Epithelial cell of proximal tubule (primary cell): Measurements from ENCODE around the gene AMMECR1L. TPM values are rescaled to one million over a fixed set of nuclear protein-coding genes. Genes with fewer than 3 reads are reported as not detected.
"Not testable (repeated sequence)": the region's sequence is repeated elsewhere in the genome, so short reads cannot be mapped to it uniquely, and the experiment has no call there.

Experiments
- DNase-seq: peaks from one replicate; pipeline ENCODE4 v3.0.0-alpha.2; 2011; ENCODE audit warnings: low read depth
- H3K4me3 ChIP-seq: 2 replicates; pipeline ENCODE4 v1.5.1; 2011; ENCODE audit warnings: low read depth, mild to moderate bottlenecking, low read length
- total RNA-seq: library from RNA; depleted of rRNA; stranded (reverse); fragments of >200 nt; gene quantifications from 2 replicates; pipeline ENCODE4 v1.2.3, GENCODE V29; 2015
- TF ChIP-seq, protein P1 (sequence below): conservative IDR thresholded peaks from 2 replicates; pipeline ENCODE4 v1.5.1; 2012; ENCODE audit warnings: low read depth, mild to moderate bottlenecking, low read length

The AMMECR1L gene
- total RNA-seq, 1 donor from 2014 or later: 10.7 TPM

DNA sequence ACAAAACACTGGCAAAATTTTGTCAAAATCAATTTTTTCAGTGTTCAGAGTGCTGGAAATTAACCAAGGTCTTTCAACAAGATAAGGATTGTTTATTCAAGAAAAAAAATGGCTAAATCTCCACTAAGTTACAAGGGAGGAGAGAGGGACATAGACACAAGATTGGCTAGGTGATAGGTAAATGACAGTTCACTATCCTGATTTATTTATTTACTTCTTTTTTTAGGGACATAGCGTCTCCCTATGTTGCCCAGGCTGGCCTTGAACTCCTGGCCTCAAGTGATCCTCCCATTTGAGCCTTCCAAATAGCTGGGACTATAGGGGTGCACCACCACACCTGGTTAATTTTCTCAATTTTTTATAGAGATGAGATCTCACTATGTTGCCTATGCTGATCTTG is 71.1 kb downstream of the AMMECR1L start:
- TF ChIP-seq, protein P1, sequence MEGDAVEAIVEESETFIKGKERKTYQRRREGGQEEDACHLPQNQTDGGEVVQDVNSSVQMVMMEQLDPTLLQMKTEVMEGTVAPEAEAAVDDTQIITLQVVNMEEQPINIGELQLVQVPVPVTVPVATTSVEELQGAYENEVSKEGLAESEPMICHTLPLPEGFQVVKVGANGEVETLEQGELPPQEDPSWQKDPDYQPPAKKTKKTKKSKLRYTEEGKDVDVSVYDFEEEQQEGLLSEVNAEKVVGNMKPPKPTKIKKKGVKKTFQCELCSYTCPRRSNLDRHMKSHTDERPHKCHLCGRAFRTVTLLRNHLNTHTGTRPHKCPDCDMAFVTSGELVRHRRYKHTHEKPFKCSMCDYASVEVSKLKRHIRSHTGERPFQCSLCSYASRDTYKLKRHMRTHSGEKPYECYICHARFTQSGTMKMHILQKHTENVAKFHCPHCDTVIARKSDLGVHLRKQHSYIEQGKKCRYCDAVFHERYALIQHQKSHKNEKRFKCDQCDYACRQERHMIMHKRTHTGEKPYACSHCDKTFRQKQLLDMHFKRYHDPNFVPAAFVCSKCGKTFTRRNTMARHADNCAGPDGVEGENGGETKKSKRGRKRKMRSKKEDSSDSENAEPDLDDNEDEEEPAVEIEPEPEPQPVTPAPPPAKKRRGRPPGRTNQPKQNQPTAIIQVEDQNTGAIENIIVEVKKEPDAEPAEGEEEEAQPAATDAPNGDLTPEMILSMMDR: no peak
- no peak overlapping the region for H3K4me3 ChIP-seq
- no peak for DNase-seq

DNA sequence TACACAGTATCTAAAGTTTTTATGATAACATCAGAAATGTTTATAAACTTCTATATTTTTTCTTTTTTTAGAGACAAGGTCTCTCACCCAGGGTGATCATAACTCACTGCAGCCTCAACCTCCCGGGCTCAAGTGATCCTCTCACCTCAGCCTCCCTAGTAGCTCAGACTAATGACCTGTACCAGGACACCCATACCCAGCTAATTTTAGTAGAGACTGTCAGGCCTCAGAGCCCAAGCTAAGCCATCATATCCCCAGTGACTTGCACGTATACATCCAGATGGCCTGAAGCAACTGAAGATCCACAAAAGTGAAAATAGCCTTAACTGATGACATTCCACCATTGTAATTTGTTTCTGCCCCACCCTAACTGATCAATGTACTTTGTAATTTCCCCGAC is 73.3 kb downstream of the AMMECR1L start:
- not testable (repeated sequence) for DNase-seq, H3K4me3 ChIP-seq

Other genes with a start within 250 kb of the AMMECR1L start
- gene GPR17, start 239.8 kb downstream of the AMMECR1L start, total RNA-seq: not detected in 2 replicates
- gene LIMS2, start 210.4 kb downstream of the AMMECR1L start, total RNA-seq: 0.36 and 1.2 TPM in 2 replicates
- 5.7 and 6.7 TPM in 2 replicates for gene SFT2D3, start 184.5 kb downstream of the AMMECR1L start, total RNA-seq
- gene WDR33, start 74.8 kb downstream of the AMMECR1L start, total RNA-seq: 12.3 and 21.2 TPM in 2 replicates
- gene POLR2D, start 27.8 kb downstream of the AMMECR1L start, total RNA-seq: 19.7 and 25.1 TPM in 2 replicates
- 8.8 and 10.8 TPM in 2 replicates for gene SAP130, start 142.1 kb upstream of the AMMECR1L start, total RNA-seq
- 31.2 and 43.2 TPM in 2 replicates for gene UGGT1, start 205.2 kb upstream of the AMMECR1L start, total RNA-seq